Ectodermal cell (in vitro differentiated cells): ENCODE data around the gene UBAP2.
A peak's percentile ranks its signal among the peaks of the same experiment; 100 is the strongest.
"Not testable (repeated sequence)": the region's sequence is repeated elsewhere in the genome, so short reads cannot be mapped to it uniquely, and the experiment has no call there.

ENCODE experiments used
- H3K27ac ChIP-seq: 2 replicates; pipeline ENCODE4 v1.7.0; 2013; ENCODE audit warnings: mild to moderate bottlenecking, low read depth, low read length; ENCODE audit not compliant: insufficient read depth, poor library complexity, severe bottlenecking
- H3K27me3 ChIP-seq: 2 replicates; pipeline ENCODE4 v1.7.0; 2013; ENCODE audit warnings: mild to moderate bottlenecking, low read length; ENCODE audit not compliant: insufficient read depth, control insufficient read depth, poor library complexity, severe bottlenecking
- H3K36me3 ChIP-seq: one replicate; pipeline ENCODE4 v1.7.0; 2013; ENCODE audit warnings: low read length; ENCODE audit not compliant: control insufficient read depth, insufficient read depth
- H3K4me1 ChIP-seq: one replicate; pipeline ENCODE4 v1.7.0; 2013; ENCODE audit warnings: low read length; ENCODE audit not compliant: control insufficient read depth, insufficient read depth
- H3K4me3 ChIP-seq: 2 replicates; pipeline ENCODE4 v1.7.0; 2013; ENCODE audit warnings: low read depth, low read length, control low read depth; ENCODE audit not compliant: insufficient read depth
- H3K9me3 ChIP-seq: 2 replicates; pipeline ENCODE4 v1.7.0; 2013; ENCODE audit warnings: mild to moderate bottlenecking, low read length, moderate library complexity; ENCODE audit not compliant: control insufficient read depth
- WGBS, 2 experiments: methylation state at CpG; one replicate each; pipeline ENCODE4 v1.1.7; 2013; ENCODE audit warnings: missing lambda C conversion rate in 2 of 2; 5-methylcytosine and 5-hydroxymethylcytosine counted together

Gene UBAP2

GRCh38 chr9:34049630-34050384, 1.1 kb upstream of the UBAP2 start:
- Histone ChIP-seq H3K4me1 (peaks cover 9% of the 10 kb centered on the region), H3K27ac (peak overlapping the region; percentile 98), H3K9me3 (no peaks in the 10 kb centered on the region), H3K27me3 (no peaks in the 10 kb centered on the region), H3K4me3 (peak overlapping the region; percentile 96), H3K36me3 (no peaks in the 10 kb centered on the region)
- 71 to 74% methylated on average over 18 of the region's 18 CpGs for WGBS, 2 experiments

GRCh38 chr9:34047864-34048726, 592 bp downstream of the UBAP2 start:
- no peaks in the 10 kb centered on the region for H3K9me3 ChIP-seq
- H3K27me3 ChIP-seq = no peaks in the 10 kb centered on the region
- H3K4me3 ChIP-seq = peak overlapping the region; percentile 96
- H3K4me1 ChIP-seq = peaks cover 9% of the 10 kb centered on the region
- 3% methylated on average over 29 of the region's 29 CpGs for WGBS, 2 experiments
- peak overlapping the region; percentile 98 for H3K27ac ChIP-seq
- no peaks in the 10 kb centered on the region for H3K36me3 ChIP-seq

GRCh38 chr9:34046784-34047379, 1.8 kb downstream of the UBAP2 start:
- no peak overlapping the region for H3K27ac ChIP-seq

GRCh38 chr9:34045903-34046302, 2.8 kb downstream of the UBAP2 start:
- H3K4me3 ChIP-seq = no peak overlapping the region
- H3K4me1 ChIP-seq = peaks cover 9% of the 10 kb centered on the region
- no peaks in the 10 kb centered on the region for H3K36me3 ChIP-seq
- no peak overlapping the region for H3K27ac ChIP-seq
- no peaks in the 10 kb centered on the region for H3K27me3 ChIP-seq
- 92 to 96% methylated on average over 3 of the region's 3 CpGs for WGBS, 2 experiments
- no peaks in the 10 kb centered on the region for H3K9me3 ChIP-seq

More at GRCh38 chr9:34046784-34047379, 1.8 kb downstream of the UBAP2 start:
- Histone ChIP-seq H3K27me3 (no peaks in the 10 kb centered on the region), H3K4me1 (peaks cover 9% of the 10 kb centered on the region), H3K4me3 (peak overlapping the region; percentile 96), H3K9me3 (no peaks in the 10 kb centered on the region), H3K36me3 (no peaks in the 10 kb centered on the region)
- WGBS, 2 experiments = 88 to 93% methylated on average over 4 to 5 of the region's 5 CpGs

- 89 to 95% methylated on average over 10 of the region's 10 CpGs for WGBS, 2 experiments
- not testable (repeated sequence) for H3K4me3 ChIP-seq, H3K27ac ChIP-seq, H3K9me3 ChIP-seq, H3K27me3 ChIP-seq, H3K36me3 ChIP-seq, H3K4me1 ChIP-seq
These were observed 6.6 kb downstream of the UBAP2 start for GRCh38 chr9:34042074-34042473.

GRCh38 chr9:34038851-34039250, 9.8 kb downstream of the UBAP2 start:
- H3K4me3 ChIP-seq, H3K9me3 ChIP-seq, H3K27ac ChIP-seq, H3K4me1 ChIP-seq, H3K27me3 ChIP-seq, H3K36me3 ChIP-seq: not testable (repeated sequence)
- WGBS, 2 experiments = 97 to 98% methylated on average over 37 of the region's 37 CpGs

- H3K36me3 ChIP-seq = peaks cover 8% of the 10 kb centered on the region
- H3K4me1 ChIP-seq = no peaks in the 10 kb centered on the region
- WGBS, 2 experiments = 92 to 94% methylated on average over 2 of the region's 2 CpGs
- H3K4me3 ChIP-seq = no peak overlapping the region
- no peaks in the 10 kb centered on the region for H3K9me3 ChIP-seq
- no peaks in the 10 kb centered on the region for H3K27me3 ChIP-seq
- no peak overlapping the region for H3K27ac ChIP-seq
These were observed 11.1 kb downstream of the UBAP2 start for GRCh38 chr9:34037626-34038025.

GRCh38 chr9:34036625-34037024, 12.1 kb downstream of the UBAP2 start:
- no peak overlapping the region for H3K27ac ChIP-seq
- H3K9me3 ChIP-seq = no peaks in the 10 kb centered on the region
- no peak overlapping the region for H3K4me3 ChIP-seq
- WGBS, 2 experiments = 96 to 97% methylated on average over 5 of the region's 5 CpGs
- H3K36me3 ChIP-seq = peaks cover 8% of the 10 kb centered on the region
- H3K27me3 ChIP-seq = no peaks in the 10 kb centered on the region
- no peaks in the 10 kb centered on the region for H3K4me1 ChIP-seq

GRCh38 chr9:34035656-34036055, 13.0 kb downstream of the UBAP2 start:
- 86 to 95% methylated on average over 5 of the region's 5 CpGs for WGBS, 2 experiments
- no peaks in the 10 kb centered on the region for H3K27me3 ChIP-seq
- H3K9me3 ChIP-seq = no peaks in the 10 kb centered on the region
- H3K4me3 ChIP-seq = no peak overlapping the region
- peaks cover 6% of the 10 kb centered on the region for H3K36me3 ChIP-seq
- no peak overlapping the region for H3K27ac ChIP-seq
- H3K4me1 ChIP-seq = no peaks in the 10 kb centered on the region

- WGBS, 2 experiments = 90 to 95% methylated on average over 6 of the region's 6 CpGs
- Histone ChIP-seq H3K27me3 (no peaks in the 10 kb centered on the region), H3K27ac (no peak overlapping the region), H3K4me1 (no peaks in the 10 kb centered on the region), H3K9me3 (no peaks in the 10 kb centered on the region), H3K36me3 (no peaks in the 10 kb centered on the region), H3K4me3 (no peak overlapping the region)
These were observed 14.0 kb downstream of the UBAP2 start for GRCh38 chr9:34034698-34035065.
